Stimulated activated CD8-positive, alpha-beta memory T cell treated with anti-CD3 and anti-CD28 coated beads, Interleukin-4, amount 100 ng/mL, for 1 hour (primary cell): ENCODE measurements around the gene WIPF2.

Experiments
- DNase-seq, 2 donors: peaks; one replicate each; pipeline ENCODE4 v3.0.0-alpha.2; 2020; ENCODE audit warnings: low read depth in 2 of 2, low spot score in 1 of 2

Gene WIPF2, protein sequence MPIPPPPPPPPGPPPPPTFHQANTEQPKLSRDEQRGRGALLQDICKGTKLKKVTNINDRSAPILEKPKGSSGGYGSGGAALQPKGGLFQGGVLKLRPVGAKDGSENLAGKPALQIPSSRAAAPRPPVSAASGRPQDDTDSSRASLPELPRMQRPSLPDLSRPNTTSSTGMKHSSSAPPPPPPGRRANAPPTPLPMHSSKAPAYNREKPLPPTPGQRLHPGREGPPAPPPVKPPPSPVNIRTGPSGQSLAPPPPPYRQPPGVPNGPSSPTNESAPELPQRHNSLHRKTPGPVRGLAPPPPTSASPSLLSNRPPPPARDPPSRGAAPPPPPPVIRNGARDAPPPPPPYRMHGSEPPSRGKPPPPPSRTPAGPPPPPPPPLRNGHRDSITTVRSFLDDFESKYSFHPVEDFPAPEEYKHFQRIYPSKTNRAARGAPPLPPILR

DNA sequence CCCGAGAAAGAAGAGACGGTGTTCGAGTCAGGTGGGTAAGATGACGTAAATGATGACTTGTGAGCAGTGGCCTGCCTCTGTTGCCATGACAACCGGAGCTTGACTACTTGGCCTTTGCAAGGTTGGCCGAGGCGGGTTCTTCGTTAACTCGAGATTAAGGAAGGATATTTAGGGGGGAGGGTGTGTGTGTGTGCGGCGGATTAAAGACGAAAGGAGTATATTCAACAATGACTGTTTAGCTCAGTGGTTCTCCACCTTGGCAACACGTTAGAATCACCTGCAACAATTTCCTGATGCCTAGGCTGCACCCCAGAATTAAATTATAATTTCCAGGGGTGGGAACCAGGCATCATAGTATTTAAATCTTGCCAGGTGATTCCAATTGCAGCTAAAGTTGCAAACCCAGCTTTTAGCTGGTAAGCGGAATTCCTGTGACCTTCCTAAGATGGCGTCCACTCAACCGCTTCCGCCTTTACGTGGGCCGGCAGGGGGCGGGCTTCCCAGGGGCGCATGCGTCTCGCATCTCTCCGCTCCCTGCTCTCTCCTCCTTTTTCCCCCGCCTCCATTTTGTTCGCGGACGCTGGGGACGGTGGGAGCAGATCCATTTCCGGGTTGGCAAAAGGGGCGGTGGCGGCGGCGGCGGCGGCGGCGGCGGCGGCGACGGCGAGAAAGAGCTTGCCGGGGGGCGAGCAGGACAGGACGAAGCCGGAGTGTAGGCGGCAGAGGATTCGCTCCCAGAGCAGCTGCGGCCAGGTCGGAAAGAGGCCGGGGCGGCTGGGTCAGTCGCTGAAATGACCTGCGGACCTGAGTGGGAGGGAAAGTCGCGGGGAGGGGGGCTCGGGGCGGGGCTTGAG lies at the start of gene WIPF2:
Gene WIPF2, plus strand, starts transcription at position 565 of the 854 bp plus-strand sequence. CDS start 37,156 bp downstream, outside the sequence.
- peak; percentile 91 to 95 for DNase-seq

- DNase-seq, result no peak
These were observed 48.8 kb upstream of the WIPF2 start for GRCh38 chr17:40170325-40170724.

- DNase-seq, result no peak
These were observed 47.4 kb upstream of the WIPF2 start for GRCh38 chr17:40171750-40172149.

GRCh38 chr17:40173091-40173777 lies 45.9 kb upstream of the WIPF2 start:
- DNase-seq, result no peak

DNA sequence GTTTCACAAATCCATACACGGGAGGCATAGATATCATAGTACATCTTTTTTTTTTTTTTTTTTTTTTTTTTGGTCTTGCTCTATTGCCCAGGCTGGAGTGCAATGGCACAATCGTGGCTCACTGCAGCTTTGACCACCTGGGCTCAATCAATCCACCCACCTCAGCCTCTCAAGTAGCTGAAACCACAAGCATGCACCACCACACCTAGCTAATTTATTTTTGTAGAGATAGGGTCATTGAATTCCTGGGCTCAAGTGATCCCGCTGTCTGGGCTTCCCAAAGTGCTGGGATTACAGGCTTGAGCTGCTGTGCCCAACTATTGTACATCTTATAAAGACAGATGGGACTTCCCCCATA lies 45.3 kb upstream of the WIPF2 start:
- DNase-seq, result no peak

DNA sequence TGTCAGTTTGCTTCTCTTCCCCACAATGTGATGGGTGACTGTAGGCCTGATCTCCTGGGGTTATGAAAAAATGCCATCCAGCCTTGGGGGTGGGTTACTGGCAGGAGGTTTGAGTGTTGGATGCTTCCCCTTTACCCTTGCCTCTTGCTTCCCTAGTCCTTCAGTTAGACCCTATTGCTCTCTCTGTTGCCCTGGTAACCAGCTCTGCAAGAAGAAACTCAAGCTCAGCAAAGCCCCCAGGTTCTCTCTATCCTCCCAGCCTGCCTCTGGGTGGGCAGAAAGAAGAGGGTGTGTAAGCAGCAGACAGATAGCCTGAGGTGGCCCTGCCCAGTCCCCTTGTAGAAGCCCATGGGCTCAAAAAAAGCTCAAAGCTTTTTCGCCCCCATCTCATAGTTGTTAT lies 44.6 kb upstream of the WIPF2 start:
- DNase-seq, result no peak

- no peak for DNase-seq
These were observed 43.0 kb upstream of the WIPF2 start for GRCh38 chr17:40175928-40176753.

- DNase-seq, result no peak
These were observed 42.4 kb upstream of the WIPF2 start for GRCh38 chr17:40176754-40177110.

DNA sequence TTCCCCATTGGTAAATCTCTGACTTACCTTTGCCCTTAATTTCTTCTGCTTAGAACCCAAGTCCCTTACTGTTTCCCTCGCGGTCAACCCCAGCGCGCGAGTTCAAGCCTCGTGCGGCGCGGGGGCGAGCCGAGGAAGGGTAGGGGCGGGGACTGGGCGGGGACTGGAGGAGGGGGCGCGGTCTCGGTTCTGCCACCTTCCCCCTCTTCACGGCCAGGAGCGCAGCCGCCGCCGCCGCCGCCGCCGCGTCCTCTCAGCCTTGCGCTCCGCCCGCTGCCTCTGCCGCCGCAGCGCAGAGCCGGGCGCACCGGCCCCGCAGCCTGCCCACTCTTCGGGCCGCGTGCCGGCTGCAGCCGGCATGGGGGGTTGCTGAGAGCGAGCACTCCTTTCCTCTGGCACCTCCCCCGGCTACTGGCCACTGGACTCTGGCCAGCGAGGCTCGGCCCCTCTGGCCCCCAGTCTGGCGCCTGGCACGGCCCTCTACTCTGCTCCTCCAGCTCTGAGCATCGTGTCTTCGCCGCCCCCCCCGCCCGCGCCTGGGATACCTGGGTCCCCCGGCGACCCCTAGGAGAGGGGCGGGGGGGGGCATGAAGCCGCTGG lies 41.7 kb upstream of the WIPF2 start, which contains the start of gene RAPGEFL1:
Gene RAPGEFL1, plus strand, starts transcription at position 196 of the 600 bp plus-strand sequence. Its CDS starts 392 bp downstream, at position 588.
- peak; percentile 60 to 66 for DNase-seq

GRCh38 chr17:40178021-40178601 lies 41.0 kb upstream of the WIPF2 start:
- no peak for DNase-seq

- DNase-seq, result no peak
These were observed 40.4 kb upstream of the WIPF2 start for GRCh38 chr17:40178660-40179059.

DNA sequence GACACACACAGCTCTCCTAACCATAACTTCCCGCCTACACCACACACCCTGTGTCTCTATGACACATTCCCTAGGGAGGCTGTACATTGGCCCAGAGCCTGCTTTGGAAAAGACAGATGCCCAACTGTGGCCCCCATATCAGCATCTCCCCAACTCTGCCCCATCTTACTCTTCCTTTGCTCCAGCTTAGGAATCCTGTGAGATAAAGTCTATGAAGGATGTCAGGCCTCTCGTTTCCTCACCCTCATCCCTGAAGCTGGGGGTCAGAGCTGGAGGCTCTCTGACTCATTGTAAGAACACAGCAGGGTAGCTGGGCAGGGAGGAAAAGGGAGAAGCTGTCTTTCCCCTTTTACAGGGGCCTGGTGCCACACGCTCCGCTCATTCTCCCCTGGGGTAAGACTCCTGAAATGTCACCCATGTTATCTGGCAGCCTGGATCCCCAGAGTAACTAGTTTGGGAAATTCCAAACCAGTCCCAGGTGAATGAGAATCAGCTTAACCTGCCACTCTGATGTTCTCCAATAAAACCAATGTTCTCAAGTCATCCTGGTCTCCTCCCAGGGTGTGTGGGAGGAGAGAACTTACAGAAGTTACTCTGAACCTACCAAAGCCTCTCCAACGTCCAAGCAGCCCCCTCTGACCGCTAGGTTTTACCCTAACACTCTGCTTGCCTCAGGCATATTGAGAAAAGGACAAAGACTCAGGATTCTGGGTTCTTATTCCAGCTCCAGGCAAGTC lies 39.0 kb upstream of the WIPF2 start:
- no peak for DNase-seq

DNA sequence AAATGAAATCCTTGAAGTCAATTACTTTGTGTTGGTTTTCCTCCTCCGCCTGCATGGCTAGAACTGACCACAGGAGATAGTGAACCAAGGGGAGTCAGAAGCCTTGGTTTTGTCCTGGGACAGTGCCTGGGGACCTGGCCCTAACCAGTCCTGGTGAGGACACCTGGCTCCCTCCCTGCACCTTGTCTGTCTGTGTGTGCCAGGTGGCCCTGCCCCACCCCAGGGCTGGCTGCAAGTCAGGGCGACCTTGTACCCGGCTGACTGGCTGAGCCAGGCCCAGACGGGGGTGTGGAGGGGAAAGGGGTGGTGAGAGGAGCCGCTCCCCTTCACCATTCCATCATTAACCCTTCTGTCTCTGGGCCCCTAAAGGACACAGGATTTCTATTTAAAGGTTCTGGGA lies 38.4 kb upstream of the WIPF2 start:
- DNase-seq, result no peak

DNA sequence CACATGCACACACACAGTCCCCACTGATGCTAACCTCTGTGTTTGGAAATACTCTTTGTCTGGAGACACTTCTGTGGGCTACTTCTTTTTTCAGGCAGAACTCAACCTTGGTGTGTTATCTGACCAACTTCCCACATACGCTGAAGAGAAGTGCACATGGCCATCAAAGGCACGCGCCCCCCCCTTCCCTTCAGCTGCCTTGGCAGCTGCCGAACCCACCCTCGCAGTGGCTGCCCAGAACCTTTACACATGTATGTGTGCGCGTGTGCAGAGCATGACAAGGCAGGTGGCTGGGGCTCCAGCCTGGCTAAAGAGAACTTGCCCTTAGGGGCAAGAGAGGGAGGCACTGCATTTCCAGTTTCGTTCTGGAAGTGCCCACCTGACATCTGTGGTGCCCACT lies 37.9 kb upstream of the WIPF2 start:
- DNase-seq, result no peak

DNA sequence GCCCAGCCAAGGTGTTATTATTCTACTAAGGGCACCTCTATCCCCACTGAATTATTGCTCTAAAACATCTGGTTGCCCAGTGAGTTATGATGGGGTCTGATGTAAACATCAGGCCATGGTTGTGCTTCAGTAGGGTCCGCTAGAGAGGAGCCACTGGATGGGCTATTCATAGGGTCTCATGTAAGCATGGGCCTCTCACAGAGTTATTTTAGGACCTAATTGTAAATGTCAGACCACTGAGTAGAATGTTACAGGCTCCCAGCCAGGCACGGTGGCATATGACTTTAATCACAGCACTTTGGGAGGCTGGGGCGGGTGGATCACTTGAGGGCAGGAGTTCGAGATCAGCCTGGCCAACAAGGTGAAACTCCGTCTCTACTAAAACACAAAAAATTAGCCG lies 36.5 kb upstream of the WIPF2 start:
- no peak for DNase-seq

GRCh38 chr17:40187238-40187637 lies 31.9 kb upstream of the WIPF2 start:
- DNase-seq, result no peak

- no peak for DNase-seq
These were observed 30.4 kb upstream of the WIPF2 start for GRCh38 chr17:40188694-40189093.

- no peak for DNase-seq
These were observed 28.7 kb upstream of the WIPF2 start for GRCh38 chr17:40190197-40191021.
